GM13976 (cell line): ENCODE results near the gene RALY.

Source experiments
- DNase-seq: peaks from one replicate; pipeline ENCODE4 v3.0.0; 2012; ENCODE audit warnings: low spot score
- CTCF ChIP-seq: IDR thresholded peaks from 2 replicates; pipeline ENCODE4 v1.5.1; 2012; ENCODE audit warnings: borderline replicate concordance, mild to moderate bottlenecking; ENCODE audit not compliant: insufficient read depth; ENCODE audit errors: extremely low read depth, missing control alignments, control extremely low read depth
- in situ Hi-C: fragments of 300-500 bp; cut with MboI; formaldehyde crosslinking; loops from one replicate; pipeline ENCODE4 v1.12.0; 2022; ENCODE audit warnings: low sequenced_read_pairs, mixed read lengths, inconsistent platforms; ENCODE audit not compliant: unreplicated experiment

The RALY gene

GRCh38 chr20:34072076-34072475 lies 78.4 kb downstream of the RALY start:
- DNase-seq = no peak
- in situ Hi-C loops = no loop called here
- no peak for TF ChIP-seq CTCF

GRCh38 chr20:34072778-34073177 lies 79.1 kb downstream of the RALY start:
- in situ Hi-C loops = no loop called here
- DNase-seq = no peak
- TF ChIP-seq CTCF = no peak

DNA sequence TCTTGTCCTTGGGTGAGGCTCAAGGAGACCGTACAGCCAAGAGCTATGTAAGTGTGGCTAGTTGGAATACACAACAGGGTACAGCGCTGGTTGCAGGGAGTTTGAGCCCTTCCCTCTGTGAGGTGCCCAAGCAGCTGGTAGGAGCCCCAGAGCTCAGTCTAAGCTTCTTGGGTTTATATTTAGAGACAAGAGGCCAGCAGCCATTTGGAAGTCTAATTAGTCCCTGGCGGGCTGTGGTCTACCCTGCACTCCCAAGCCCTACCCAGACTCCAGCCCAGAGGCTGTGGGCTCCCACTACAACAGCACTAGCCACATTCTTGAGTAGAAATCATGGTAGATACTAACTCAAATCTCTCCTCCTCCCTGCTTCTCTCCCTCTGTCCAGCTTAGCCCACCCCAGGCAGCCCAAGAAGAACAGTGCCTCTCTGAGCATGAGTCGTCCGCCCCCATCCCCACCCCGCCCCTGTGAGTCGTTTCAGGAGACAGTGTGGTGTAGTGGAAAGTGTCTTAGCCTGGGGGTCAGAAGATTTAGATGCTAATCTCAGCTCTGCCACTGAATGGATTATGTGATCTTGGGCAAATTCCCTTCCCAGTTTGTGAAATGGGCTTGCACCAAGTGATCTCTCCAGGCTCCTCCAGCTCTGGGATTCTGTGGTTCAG lies 80.5 kb downstream of the RALY start:
- no peak for TF ChIP-seq CTCF
- in situ Hi-C loops = no loop called here
- no peak for DNase-seq

DNA sequence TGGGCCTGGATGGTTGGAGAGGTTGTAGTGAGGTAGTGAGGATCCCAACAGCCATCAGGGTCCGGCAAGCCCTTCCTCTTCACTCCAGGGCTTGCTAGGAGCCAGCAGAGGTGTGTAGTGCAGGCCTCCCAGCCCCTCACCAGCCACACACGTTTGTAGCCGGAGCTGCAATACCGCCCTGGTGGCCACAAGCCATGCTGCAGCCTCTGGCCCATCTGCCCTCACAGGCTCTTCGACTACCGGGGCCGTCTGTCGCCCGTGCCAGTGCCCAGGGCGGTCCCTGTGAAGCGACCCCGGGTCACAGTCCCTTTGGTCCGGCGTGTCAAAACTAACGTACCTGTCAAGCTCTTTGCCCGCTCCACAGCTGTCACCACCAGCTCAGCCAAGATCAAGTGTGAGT lies 81.9 kb downstream of the RALY start:
- DNase-seq = no peak
- in situ Hi-C loops = no loop called here
- no peak for TF ChIP-seq CTCF

- no peak for DNase-seq
- TF ChIP-seq CTCF = no peak
- in situ Hi-C loops = no loop called here
These were observed 83.2 kb downstream of the RALY start for GRCh38 chr20:34076952-34077351.

GRCh38 chr20:34078540-34078939 lies 84.8 kb downstream of the RALY start:
- no peak for DNase-seq
- no peak for TF ChIP-seq CTCF
- in situ Hi-C loops = no loop called here

- in situ Hi-C loops = no loop called here
- no peak for TF ChIP-seq CTCF
- DNase-seq = no peak
These were observed 86.1 kb downstream of the RALY start for GRCh38 chr20:34079818-34080217.
